NCI-H1105 (cell line): ENCODE results near the gene MARK3.

Experiments
- DNase-seq: peaks from one replicate; lab custom pipeline; 2025; lab: John Stamatoyannopoulos, UW

Gene MARK3

GRCh38 chr14:103396463-103396862 is 11.2 kb downstream of the MARK3 start:
- DNase-seq = no peak

- DNase-seq = no peak
These were observed 13.4 kb downstream of the MARK3 start for GRCh38 chr14:103398427-103399195.

GRCh38 chr14:103400537-103400936 is 15.3 kb downstream of the MARK3 start:
- no peak for DNase-seq

GRCh38 chr14:103401223-103402214 is 16.3 kb downstream of the MARK3 start:
- no peak for DNase-seq

GRCh38 chr14:103402695-103403094 is 17.5 kb downstream of the MARK3 start:
- DNase-seq = no peak

- DNase-seq = no peak
These were observed 19.1 kb downstream of the MARK3 start for GRCh38 chr14:103404032-103404918.

- DNase-seq = no peak
These were observed 19.7 kb downstream of the MARK3 start for GRCh38 chr14:103404920-103405319.

GRCh38 chr14:103408491-103409155 is 23.4 kb downstream of the MARK3 start:
- DNase-seq = no peak

GRCh38 chr14:103416916-103417315 is 31.7 kb downstream of the MARK3 start:
- no peak for DNase-seq

- no peak for DNase-seq
These were observed 33.2 kb downstream of the MARK3 start for GRCh38 chr14:103418481-103418818.

- no peak for DNase-seq
These were observed 36.3 kb downstream of the MARK3 start for GRCh38 chr14:103421556-103421955.

- no peak for DNase-seq
These were observed 37.8 kb downstream of the MARK3 start for GRCh38 chr14:103423050-103423461.

GRCh38 chr14:103427485-103428443 is 42.5 kb downstream of the MARK3 start:
- no peak for DNase-seq

- DNase-seq = no peak
These were observed 43.7 kb downstream of the MARK3 start for GRCh38 chr14:103428723-103429556.

GRCh38 chr14:103430358-103430757 is 45.1 kb downstream of the MARK3 start:
- DNase-seq = no peak

GRCh38 chr14:103432627-103433026 is 47.4 kb downstream of the MARK3 start:
- no peak for DNase-seq

- DNase-seq = no peak
These were observed 48.8 kb downstream of the MARK3 start for GRCh38 chr14:103433916-103434563.

GRCh38 chr14:103434868-103435442 is 49.7 kb downstream of the MARK3 start:
- no peak for DNase-seq
